T-helper 1 cell treated with Interleukin-12 subunit alpha and Interleukin-12 subunit beta and Interleukin-4 antibody, amounts not matched to agents 30 ng/mL and 1 ng/mL, for 36 hours (primary cell): ENCODE results near the gene CTTN. TPM values are rescaled to one million over a fixed set of nuclear protein-coding genes. Genes with fewer than 3 reads are reported as not detected.

Experiments used
- intact Hi-C: fragments of 100-400 bp; cut with micrococcal nuclease; formaldehyde crosslinking; loops from one replicate; pipeline ENCODE4 v1.15.1; 2024
- total RNA-seq: library from RNA; stranded (reverse); gene quantifications from 2 replicates; pipeline ENCODE4 v1.2.3, GENCODE V29; 2022

The CTTN gene
- total RNA-seq, 1 donor from 2014 or later: 2.2 TPM

DNA sequence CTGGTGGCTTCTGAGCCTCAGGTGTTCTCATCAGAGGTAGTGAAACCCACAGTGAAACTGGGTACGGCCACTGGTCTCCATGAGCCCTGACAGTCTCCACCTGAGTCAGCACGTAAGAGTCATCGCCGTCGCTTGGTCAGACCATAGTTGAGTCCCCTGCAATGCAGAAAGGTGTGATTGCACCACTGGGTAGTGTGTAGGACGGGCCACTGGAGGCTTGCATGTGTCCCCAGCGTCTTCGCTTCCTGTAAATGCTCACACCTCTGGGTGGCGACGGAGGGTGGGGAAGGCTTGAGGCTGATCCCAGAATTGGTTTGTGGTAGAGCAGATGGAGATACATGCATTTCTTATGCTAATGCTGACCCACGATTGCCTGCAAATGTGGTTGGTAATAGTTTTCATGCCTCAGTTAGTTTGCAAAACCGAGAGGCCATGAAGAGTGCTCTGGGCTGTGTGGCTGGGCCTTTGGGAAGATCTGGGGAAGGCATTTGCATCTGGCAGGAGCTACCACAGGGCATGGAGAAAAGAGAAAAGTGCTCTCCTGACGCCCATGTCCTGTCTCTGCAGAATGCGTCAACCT is 26.5 kb downstream of the CTTN start:
- intact Hi-C loops: loop anchor here (5.0 kb wide), 1 partner anchor 508 kb away; no protein-coding TSS in a partner anchor

DNA sequence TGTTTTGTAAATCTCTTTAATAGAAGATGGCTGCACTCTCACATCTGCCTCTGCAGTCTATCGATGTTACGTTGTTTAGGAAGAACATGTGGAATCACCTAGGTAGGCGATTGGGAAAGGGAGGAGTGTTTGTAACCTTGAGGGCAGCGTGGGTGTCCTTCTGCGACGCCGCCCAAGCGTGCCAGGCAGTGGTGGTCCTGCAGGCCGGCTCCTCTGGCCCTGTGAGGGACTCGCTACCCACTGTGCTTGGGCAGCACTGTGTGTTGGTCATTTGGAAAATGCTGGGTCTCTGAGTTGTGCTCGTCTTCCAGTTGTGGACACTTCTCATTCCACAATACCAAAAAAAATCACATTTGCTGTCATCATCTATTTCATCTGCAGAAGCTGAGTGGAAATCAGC is 29.1 kb downstream of the CTTN start:
- intact Hi-C loops: no loop called here

DNA sequence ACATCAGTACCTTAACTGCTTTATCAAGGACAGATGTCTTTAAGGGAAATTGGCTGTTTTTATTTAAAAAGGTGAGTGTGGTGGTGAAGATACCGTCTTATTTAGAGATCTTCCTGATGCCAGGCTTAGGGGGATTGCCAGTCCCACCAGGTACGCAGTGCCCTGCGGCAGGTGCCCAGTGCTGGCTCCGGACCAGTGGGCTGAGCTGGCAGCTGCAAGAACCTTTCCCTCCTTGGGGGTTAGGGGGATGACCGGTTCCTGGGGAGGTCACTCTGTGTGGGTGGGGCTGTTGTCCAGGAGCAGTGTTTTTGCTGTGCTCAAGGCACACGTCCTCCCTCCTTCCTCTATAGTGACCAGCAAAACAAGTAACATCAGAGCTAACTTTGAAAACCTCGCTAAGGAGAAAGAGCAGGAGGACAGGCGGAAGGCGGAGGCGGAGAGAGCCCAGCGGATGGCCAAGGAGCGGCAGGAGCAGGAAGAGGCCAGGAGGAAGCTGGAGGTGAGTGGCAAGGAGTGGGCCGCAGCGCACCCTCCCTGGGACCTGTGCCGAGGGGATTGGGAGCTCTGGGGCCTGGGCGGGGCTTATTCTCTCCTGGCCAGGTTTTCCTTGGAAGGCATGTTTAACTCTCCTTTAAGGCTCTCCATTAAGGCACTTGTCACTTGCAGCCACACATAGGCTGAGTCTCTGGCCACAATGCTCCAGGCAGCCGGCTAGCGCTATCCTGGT is 30.5 kb downstream of the CTTN start:
- intact Hi-C loops: no loop called here

DNA sequence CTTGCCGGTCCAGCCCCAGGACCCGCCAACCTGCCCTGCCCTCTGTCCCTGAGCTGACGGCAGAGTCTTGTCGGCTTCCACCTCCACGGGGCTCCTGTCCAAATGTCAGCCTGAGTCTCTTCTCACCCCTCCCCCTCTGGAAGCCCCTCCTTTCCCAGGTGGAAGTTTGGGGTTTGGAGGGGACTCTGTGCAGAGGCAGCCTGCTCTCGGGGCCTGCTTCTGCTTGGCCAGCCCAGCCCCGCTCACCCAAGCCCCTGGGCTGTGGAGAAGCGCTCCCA is 31.0 kb downstream of the CTTN start:
- intact Hi-C loops: no loop called here

DNA sequence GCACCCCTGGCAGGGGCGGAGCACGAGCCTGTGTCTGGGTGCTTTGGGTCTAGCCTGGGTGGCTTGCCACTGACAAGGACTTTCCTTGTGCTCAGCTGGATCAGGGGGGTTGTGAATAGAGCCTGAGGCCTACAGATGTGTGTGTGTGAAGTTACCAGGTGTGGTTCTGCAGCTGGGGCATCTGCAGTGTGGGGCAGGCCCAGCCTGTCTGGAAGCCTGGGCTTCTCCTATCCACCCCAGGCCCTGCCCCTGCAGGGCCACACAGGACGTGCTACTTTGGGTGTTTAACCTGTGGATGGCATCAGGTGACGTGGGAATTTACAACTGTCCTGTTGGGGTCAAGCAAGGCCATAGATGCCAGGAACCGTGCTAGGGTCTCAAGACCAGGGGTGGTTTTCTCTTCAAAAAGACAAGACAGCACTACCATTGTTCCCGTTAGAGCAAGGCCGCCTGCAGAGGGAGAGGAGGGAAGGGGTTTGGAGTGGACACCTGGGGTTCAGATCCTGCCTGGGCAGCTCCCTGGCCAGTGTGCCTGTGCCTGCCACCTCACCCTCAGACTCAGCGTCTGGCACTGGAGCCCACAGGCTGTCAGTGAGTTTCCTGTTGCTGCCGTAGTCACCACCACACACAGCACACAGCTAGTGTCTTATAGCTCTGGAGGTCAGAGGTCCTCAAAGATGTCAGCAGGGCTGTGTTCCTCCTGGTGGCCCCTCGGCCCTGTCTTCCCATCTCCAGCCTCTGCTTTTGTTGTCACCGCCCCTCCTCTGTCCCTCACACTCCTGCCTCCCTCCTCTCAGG is 31.6 kb downstream of the CTTN start:
- intact Hi-C loops: no loop called here

DNA sequence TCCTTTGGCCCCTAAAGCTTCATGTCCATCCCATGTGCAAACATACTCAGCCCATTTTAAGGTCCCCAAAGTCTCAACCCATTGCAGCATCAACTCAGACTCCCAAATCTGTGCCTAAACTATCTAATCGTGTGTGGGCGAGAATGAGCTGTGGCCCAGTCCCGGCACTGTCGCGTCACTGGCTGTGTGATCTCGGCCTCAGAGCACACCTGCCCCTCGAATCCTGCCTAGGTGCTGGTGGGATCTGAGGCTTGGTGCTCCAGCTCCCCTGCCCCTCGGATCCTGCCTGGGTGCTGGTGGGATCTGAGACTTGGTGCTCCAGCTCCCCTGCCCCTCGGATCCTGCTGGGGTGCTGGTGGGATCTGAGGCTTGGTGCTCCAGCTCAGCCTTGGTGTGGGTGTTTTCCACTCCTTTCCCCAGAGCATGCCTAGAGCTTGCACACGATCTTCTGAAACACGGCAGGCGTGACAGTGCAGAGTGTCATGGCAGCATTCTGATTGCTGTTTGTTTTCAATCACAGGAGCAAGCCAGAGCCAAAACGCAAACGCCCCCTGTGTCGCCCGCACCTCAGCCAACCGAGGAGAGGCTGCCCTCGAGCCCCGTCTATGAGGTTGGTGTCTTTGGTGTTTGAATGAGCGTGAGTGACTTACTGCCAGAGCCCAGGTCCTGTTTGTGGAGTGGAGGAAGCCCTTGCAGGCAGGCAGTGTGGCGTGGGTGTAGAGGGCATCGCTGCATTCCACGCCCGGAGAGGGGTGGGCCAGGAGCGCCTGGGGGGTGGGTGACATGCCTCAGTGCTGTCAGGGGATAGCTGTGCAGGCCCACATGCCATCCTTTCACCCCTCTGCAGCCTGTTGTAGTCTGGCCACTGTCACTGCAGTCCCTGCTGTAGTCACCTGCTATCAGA is 32.6 kb downstream of the CTTN start:
- intact Hi-C loops: no loop called here

DNA sequence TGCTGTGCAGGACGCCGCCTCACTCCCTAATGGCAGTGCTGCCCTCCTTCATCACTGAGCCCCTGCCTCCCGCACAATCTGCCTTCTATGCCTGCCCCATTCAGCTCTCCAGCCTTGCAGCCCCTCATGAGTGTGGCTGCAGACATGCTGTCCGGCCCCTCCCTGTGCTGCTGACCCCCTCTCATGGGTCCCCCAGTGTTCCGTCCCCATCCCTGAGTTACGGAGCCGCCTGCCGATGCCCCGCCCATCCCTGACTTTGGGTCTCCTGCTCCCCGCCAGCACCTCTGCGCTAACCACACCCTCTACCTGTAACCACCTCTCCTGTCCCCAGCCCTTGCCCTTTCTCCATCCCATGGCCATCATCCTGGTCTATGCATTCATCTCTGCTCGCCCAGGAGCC is 33.3 kb downstream of the CTTN start:
- intact Hi-C loops: no loop called here

DNA sequence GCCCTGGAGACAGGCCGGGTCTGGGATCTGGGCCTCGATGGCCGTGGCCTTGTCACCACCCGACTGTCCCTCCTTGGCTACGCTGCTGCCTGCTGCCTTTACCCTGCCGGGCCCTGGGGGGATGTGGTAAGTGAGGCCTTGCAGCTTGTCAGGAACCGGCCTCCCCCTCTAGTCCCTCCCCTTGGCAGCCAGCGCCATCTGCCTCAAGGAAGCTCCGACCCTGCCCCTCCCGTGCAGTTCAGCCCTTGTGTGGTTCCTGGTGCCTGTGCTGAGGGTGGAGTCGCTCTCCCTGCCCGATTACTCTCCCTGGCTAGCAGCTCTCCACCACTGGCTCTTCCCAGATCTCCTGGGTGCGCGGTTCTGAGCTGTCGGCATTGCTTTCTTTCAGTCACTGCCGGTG is 33.7 kb downstream of the CTTN start:
- intact Hi-C loops: no loop called here

DNA sequence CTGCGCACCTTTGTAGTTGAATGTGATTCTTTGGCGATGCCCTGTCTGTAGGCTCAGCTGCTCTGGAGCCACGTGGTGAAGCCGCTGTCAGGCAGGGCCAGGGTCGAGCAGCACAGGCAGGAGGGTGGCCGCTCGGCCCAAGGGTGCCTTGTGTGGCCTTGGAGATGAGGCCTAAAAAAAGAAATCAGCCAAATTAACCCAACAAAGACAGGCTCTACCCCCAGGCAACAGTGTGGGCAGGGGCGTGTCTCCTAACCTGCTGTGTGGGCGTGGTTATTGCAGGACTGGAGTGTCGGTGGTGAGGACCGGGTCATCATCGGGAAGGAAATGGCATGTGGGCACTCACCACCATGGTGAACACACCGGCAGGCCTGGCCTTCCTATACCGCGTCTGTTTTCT is 34.3 kb downstream of the CTTN start:
- intact Hi-C loops: no loop called here

DNA sequence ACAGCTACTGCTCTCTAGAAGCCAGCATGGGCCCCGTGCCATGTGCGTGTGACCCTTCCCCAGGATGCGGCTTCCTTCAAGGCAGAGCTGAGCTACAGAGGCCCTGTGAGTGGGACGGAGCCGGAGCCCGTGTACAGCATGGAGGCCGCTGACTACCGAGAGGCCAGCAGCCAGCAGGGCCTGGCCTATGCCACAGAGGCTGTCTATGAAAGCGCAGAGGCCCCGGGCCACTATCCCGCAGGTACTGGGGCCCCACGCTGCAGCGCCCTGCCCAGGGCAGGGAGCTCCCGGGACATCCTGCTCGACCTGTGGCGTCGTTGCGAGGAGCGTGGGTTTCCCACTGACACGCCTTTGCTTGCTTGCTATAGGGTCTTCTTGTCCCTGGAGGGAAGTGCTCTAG is 34.7 kb downstream of the CTTN start:
- intact Hi-C loops: no loop called here

DNA sequence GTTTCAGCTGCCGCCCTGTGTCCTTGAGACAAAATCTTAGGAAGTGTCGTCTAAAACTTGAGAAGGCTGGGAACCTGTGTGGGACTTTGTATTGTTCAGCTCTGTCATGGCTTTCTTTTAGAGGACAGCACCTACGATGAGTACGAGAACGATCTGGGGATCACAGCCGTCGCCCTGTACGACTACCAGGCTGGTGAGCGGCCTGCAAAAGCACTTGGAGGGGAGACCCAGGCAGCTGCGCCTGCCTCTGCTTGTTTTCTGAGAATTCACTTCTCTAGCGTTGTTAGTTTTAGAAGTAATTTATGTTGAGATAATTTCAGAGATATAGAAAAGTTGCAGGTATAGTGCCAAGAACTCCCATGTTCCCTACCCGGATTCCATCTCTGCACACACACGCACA is 35.2 kb downstream of the CTTN start:
- intact Hi-C loops: no loop called here

DNA sequence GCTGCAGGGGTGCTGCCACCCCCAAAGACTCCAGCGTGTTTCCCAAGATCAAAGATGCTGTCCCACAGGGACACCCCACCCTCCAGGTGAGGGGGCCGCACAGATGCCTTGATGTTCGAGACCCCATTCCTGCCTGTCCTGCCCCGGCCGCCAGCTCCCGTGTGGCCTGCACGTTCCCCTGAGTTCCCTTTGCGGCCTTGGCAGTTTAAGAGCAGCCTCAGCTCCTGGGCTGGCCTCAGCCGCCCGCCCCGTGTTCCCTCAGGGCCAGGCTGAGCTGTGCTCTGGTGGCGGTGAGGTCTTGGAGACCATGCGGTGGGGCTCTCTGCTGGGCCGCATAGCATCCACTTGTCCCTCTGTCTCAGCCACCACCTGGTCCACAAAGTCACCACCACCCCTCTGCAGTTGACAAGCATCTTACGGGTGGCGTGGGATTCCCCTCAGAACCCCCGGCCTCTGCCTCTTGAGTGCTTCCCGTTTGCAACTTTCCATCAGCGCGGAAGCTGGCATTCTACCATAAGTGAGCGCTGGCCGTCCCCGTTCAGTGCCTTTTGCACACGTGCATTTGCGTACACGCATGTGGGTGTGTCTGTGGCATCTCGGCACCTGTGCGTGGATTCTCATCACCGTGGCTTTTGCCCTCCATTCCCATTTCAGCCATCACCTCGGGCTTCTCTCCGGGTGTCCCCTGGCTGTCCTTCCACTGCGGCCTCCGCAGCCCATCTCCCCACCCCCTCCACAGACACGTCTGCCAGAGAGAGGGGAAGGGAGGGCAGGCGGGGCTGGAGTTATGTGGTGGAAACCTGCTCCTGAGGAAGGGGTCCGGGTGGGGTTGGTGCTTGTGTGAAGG is 35.9 kb downstream of the CTTN start:
- intact Hi-C loops: no loop called here

DNA sequence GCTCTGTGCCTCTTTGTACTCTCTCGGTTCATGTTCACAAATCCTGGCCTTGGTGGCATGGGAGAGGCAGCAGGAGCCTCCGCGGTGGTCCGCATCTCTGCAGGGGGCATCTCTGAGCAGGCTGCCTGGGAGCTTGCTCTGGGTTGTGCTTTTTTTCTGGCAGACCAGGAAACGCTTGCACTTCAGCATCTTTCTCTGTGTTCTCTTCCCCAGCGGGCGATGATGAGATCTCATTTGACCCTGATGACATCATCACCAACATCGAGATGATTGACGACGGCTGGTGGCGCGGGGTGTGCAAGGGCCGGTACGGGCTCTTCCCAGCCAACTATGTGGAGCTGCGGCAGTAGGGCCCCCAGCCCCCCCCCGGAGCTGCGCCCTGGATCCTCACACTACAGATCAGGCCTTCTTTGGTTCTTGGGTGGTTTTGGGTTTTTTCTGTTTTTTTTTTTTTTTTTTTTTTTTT is 36.5 kb downstream of the CTTN start:
- intact Hi-C loops: no loop called here

DNA sequence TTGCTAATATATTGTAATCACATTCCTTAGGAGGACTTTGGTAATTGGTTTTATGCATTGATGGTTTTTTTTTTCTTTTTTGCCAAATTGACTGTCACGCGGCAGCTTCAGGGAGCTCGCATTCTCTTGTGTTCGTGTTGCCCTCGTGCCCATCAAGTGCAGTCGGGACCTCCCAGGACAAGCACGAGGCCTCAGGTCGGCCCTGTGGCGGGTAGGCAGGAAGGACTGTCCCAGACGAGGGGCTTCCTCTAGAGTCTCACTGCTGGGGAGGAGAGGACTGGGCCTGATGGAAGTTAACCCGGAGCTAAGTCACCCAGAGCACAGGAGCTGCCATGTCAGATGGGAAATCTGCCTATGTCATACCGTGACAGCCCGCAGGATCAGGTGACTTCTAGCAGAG is 37.0 kb downstream of the CTTN start:
- intact Hi-C loops: no loop called here

DNA sequence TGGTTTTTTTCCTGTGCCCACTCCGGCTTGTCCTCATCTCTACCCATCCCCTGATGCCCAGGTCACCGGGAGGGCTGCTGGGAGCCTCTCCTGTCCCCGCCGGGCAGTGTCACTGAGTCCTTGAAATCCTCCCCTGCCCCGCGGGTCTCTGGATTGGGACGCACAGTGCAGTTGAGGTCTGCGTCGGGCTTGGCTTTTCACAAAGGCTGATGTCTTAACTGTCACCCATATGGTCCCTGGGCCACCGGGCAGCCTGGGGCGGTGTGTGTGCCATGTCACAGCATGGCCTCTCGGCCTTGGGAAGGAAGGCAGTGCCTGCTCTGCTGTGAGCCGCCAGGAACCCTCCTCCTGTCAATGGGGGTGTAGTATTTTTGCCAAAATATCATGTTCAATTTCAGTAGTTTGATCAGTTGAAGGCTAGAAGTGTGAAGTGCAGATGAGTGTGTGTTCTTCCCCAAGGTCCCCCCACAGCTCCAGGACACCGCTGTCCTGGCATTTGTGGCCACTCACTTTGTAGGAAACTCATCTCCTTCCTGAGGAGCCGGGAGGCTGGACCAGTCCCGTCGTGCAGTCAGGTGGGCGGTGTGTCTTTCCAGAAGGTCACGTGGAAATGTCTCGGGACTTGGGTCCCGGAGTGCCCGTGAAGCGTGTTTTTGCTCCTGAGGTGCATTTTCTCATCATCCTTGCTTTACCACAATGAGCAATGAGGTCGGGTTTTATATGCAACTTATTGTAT is 37.6 kb downstream of the CTTN start:
- intact Hi-C loops: no loop called here

DNA sequence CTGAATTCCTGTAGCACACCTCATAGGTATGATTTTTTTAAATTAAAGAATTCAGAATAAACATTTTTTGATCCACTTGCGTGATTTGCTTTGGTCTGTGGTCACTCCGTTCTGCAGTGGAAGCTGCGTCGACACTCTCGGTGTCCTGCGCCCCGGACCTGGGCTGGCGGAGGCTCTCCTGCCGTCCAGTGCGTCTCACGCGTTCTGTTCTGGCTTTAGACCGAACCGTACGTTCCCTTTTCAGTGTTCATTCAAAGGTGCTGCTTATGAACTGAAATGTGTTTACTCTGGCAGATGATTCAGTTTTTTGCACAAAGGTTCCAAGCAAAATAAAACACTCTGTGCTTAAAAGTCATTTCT is 38.2 kb downstream of the CTTN start:
- intact Hi-C loops: no loop called here

DNA sequence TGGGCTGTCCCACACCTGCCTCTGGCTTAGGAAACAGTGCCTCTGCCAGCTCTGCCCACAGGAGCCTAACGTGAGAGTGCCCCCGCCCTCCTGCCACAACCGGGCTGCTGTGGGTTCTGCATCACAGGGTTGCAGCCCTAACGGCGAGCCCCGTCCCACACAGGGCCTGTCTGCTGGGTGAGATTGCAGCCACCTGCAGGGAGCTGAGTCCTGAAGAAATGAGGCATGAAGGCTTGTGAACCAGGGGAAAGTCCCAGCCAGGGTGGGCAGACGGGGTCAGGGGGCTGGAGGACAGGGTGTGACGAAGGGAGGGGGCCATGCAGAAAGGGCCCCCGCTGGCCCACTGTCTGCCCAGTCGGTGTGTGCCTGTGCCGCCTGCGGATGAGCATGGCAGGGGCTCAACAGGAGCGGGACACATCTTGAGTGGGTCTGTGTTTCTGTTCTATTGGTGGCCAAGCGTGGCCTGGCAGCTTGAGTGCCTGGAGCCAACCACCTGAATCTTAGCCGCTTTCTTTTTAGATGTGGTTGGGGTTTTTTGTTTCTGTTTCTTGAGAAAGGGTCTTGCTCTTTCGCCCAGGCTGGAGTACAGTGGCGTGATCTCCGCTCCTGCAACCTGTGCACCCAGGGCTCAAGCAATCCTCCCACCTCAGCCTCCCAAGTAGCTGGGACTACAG is 38.9 kb downstream of the CTTN start:
- intact Hi-C loops: no loop called here

DNA sequence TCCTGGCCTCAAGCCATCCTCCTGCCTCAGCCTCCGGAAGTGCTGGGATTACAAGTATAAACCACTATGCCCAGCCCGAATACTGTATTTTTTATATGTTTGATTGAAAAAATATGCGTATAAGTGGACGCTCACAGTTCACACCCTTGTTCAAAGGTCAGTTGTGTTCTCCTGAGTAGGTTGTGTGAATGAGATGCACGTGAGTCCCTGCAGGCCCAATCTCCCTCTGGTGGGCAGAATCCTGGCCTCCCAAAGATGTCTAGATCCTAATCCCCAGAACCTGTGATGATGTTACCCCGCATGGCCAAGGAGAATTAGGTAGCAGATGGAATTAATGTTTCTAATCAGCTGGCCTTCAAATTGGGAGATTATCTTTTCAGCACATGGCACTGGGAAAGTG is 41.9 kb downstream of the CTTN start:
- intact Hi-C loops: no loop called here

DNA sequence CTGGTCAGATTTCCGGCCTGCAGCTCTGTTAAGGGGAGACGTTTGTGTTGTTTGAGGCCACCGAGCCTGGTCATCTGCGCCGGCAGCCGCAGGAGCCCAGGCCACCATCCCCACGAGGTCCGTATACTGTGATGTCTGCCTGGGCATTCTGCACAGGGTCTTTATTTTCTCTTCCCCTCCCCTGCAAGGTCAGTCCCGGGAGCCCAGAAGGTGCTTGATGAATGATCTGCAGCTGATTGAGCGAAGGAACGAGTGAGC is 45.4 kb downstream of the CTTN start:
- intact Hi-C loops: no loop called here

DNA sequence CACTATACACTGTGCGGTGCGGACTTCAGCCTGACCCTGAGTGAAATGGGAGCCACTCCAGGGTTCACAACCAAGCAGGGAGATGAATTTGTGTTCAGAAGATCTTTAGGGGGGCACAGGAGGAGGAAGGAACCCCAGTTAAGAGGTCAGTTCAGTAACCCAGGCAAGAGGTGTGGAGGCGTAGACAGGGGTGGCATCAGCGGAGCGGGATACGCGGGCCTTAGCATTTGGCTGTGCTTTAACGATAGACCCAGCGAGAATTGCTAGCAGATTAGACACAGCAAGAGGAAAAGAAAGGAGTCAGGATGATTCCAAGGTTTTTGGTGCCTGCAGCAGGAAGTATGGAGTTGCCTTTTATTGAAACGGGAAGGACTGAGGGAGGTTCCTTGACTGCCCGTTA is 46.8 kb downstream of the CTTN start:
- intact Hi-C loops: no loop called here
